Fibroblast of mammary gland (primary cell): Measurements from ENCODE around the gene F13A1.

Experiments
- DNase-seq: peaks from one replicate; pipeline ENCODE4 v3.0.0-alpha.2; 2010; ENCODE audit warnings: low read depth
- H3K4me3 ChIP-seq: 2 replicates; pipeline ENCODE4 v1.5.1; 2011; ENCODE audit warnings: low read depth, mild to moderate bottlenecking, low read length, moderate library complexity; ENCODE audit not compliant: control insufficient read depth
- TF ChIP-seq, protein P1 (sequence below): conservative IDR thresholded peaks from 2 replicates; pipeline ENCODE4 v1.5.1; 2011; ENCODE audit warnings: low read depth, low read length, inconsistent platforms; ENCODE audit not compliant: control insufficient read depth, insufficient read depth

Gene F13A1

DNA sequence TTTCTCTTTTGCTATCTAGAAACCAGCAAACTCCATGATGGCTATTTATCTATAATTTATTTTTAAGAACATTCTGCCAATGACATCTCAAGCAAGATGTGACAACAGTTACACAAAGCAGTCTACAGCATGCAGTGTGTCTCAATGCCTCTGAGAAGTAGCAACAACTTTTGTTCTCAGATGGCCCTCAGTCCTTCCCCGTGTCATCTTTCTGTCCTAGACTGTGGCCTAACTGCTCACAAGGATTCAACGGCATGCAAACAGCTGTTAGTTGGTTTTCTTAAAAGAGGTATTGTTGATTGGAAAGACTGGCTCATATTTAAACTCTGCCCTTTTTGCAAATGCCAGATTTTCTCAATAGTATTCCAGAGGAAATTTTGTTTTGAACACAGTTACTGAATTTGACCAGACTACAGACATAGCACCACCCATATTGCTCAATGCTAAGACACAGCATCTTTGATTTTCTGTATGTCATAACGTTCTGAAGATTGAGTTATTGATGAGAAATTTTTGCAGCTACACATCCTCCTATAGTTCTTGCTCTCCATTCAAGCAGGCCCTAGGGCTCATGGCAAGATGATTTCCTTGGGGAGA, 26.1 kb upstream of the F13A1 start:
- no peak for DNase-seq
- H3K4me3 ChIP-seq, result no peak overlapping the region
- TF ChIP-seq, protein P1, sequence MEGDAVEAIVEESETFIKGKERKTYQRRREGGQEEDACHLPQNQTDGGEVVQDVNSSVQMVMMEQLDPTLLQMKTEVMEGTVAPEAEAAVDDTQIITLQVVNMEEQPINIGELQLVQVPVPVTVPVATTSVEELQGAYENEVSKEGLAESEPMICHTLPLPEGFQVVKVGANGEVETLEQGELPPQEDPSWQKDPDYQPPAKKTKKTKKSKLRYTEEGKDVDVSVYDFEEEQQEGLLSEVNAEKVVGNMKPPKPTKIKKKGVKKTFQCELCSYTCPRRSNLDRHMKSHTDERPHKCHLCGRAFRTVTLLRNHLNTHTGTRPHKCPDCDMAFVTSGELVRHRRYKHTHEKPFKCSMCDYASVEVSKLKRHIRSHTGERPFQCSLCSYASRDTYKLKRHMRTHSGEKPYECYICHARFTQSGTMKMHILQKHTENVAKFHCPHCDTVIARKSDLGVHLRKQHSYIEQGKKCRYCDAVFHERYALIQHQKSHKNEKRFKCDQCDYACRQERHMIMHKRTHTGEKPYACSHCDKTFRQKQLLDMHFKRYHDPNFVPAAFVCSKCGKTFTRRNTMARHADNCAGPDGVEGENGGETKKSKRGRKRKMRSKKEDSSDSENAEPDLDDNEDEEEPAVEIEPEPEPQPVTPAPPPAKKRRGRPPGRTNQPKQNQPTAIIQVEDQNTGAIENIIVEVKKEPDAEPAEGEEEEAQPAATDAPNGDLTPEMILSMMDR, result no peak

DNA sequence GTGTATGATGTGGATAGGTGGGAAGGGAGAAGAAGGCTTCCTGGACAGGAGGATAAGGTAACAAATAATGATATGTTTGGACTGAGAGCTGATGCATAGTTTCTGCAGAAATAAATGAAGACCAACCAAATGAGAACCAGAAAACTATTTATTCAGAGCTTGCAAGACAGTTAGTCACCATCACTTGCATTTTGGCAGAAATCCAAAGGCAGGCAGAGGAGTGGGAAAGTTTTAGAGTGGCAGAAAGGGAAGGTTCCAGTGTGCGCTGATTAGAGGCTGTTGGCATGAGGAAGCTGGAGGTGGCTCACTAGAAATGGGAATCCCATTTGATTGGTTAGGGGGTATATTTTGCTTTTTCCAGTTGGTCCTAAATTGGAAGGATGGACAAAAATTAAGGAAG, 13.0 kb upstream of the F13A1 start:
- TF ChIP-seq, protein P1, result no peak
- DNase-seq, result no peak
- no peak overlapping the region for H3K4me3 ChIP-seq

DNA sequence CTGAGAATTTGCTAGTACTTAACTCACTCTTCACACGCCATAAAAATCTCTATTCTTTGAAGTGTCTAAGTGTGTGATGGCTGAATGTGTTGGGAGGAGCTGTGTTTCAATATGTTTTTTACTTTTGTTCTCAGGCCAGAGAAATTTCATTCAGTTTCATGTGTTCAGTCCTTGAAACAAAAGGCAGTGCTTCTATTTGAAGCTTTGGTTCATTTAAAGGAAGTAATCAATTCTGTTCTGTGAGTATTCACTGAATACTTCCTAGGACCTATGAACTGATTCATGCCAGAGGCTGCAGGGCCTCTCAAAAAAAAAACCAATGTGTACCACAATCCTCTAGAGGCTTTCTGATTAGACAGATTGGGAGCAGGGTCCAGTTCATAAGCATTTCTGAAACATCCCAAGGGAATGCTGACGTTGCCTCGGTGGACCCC, 12.4 kb upstream of the F13A1 start:
- H3K4me3 ChIP-seq, result no peak overlapping the region
- TF ChIP-seq, protein P1, result no peak
- DNase-seq, result no peak

DNA sequence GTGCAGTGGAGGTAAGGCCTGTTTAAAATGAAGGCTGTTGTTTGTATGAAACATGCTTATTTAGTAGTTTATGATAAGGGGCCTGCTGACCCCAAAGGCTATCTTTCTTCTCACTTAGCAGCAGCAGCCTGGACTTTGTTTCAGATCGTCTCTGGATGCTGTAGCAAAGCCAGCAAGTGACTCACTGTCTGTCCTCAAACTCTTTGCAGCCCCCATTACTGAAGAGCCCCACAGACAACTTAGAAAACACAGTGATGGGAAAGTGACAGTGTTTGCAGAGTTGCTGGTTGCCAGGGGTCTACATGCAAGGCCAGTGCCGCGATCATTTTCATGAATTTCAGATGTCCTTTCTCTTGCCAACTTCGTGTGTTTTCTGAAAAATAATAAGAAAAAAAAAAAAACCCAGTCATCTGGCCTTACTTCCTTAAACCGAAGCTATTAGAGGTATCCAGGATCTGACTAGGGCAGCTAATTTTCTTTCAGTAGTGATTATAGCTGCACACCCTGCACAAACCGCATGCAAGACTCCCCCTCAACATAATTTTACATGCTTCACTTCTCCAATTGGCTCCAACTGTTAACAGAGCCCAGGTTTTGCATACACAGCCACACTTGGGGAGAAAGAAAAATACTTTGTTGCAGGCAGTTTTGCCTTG, 11.6 kb upstream of the F13A1 start:
- TF ChIP-seq, protein P1, result no peak
- no peak for DNase-seq
- no peak overlapping the region for H3K4me3 ChIP-seq

DNA sequence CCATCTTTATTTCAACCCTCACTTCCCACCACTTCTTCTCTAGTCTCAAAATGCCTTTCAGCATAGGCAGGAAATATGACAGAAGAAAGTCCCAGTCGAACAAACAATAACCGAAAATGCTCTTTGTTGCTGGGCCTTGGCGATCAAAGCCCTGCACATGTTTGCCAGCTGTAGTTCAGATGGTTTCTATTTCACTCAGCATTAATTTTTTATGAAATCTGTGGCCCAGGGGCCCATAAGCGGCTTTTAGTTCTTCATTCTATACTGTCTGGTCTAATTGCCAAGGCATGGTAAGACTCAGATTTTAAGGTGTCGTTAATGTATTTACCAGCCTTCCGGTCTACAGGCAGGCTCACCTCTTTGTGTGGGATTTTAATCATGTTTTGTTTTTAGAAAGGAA, 10.9 kb upstream of the F13A1 start:
- no peak overlapping the region for H3K4me3 ChIP-seq
- TF ChIP-seq, protein P1, result no peak
- DNase-seq, result no peak

DNA sequence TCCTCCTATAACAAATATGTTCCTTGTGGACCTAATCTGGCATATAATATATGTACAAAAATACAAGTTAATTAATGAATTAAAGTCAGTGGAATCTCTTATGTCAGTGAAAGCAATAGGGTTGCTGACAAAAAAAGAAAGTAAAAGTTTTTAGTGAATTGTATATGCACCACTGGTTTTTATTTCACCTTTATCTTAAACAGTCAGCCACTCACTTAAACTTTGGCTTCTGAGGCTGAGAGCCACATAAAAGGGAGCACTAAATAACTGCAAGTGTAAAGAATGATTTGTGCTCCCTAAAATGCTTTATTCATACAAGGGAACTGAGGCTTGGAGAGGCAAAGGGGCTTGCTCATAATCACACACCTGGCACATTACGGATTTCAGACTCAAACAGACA, 9.9 kb upstream of the F13A1 start:
- no peak overlapping the region for H3K4me3 ChIP-seq
- DNase-seq, result no peak
- TF ChIP-seq, protein P1, result no peak
